ENCODE results near the gene ACBD6.
A peak's percentile ranks its signal among the peaks of the same experiment; 100 is the strongest.

The ACBD6 gene

DNA sequence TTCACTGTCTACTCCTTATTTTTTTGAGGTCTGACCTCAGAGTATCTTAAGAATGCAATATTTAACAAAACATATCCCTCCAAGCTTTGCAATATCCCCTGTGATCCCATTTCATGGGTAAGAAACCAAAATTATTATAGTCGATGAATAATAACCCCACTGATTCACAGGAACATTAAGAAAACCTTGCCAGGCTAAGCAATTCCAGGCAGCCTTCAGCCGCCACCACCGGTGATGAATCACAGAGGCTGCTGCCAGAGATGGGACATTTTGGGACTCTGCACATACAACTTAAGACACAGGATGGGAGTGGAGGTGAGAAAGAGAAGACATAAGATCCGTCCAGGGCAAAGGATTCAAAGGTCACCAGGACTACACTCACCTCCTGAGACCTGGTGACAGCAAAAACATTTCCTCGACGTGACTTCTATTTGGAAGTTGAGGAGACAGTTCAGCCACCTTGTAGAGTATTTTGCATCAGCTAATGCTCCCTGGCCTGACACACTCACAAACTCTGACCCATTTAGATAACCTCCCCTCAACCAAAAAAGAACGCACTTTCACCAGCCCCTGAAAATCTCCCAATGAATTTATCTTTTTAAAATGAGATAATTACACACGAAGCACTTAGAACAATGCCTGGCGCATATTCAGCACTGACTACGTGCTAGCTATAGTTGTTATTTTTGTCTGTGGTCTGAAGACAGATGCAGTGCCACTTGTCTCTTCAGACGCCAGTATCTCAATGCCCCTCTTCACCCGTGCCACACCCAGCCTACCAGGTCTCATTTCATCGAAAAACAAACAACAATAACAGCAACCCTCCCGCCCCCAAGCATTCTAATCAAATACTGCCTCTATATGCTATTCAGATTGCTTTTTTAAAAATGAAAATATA, 38.6 kb upstream of the ACBD6 start:
- Histone ChIP-seq H3K27me3 (replicated peaks; ENCODE audit: control insufficient read depth, insufficient read depth, low read length, poor library complexity, severe bottlenecking) (no peaks in the 10 kb centered on the region), H3K9me3 (ENCODE audit: control insufficient read depth, low read length) (no peaks in the 10 kb centered on the region), H3K36me3 (ENCODE audit: control insufficient read depth, insufficient read depth, low read length) (no peaks in the 10 kb centered on the region), H3K4me3 (ENCODE audit: insufficient read depth, low read depth, low read length, poor library complexity, severe bottlenecking) (no peak overlapping the region), H3K4me1 (ENCODE audit: control insufficient read depth, insufficient read depth, low read length, poor library complexity, severe bottlenecking) (no peaks in the 10 kb centered on the region), H3K27ac (ENCODE audit: insufficient read depth, low read length, poor library complexity, severe bottlenecking) (no peak overlapping the region)
- no peak for DNase-seq

DNA sequence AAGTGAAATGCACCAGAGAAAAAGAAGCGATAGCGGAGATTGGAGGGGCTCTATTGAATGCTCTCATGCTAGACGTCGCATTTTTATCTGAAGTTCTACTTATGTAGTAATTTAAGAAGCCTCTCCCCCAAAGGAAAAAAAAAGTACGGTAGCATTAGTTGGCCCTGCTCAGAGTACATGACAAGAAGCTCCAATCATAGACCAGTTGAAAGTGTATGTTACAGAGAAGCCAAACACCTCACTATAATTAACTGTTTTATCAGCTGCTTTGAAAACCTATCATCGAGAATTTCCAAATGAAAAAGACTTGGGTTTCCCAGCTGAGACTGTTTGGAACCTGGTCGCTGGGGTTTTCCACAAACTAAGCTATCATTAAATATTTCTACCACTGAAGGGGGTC, 36.8 kb upstream of the ACBD6 start:
- Histone ChIP-seq H3K9me3 (ENCODE audit: control insufficient read depth, low read length) (no peaks in the 10 kb centered on the region), H3K27ac (ENCODE audit: insufficient read depth, low read length, poor library complexity, severe bottlenecking) (no peak overlapping the region), H3K27me3 (replicated peaks; ENCODE audit: control insufficient read depth, insufficient read depth, low read length, poor library complexity, severe bottlenecking) (no peaks in the 10 kb centered on the region), H3K36me3 (ENCODE audit: control insufficient read depth, insufficient read depth, low read length) (no peaks in the 10 kb centered on the region), H3K4me3 (ENCODE audit: insufficient read depth, low read depth, low read length, poor library complexity, severe bottlenecking) (no peak overlapping the region), H3K4me1 (ENCODE audit: control insufficient read depth, insufficient read depth, low read length, poor library complexity, severe bottlenecking) (no peaks in the 10 kb centered on the region)
- DNase-seq = no peak

DNA sequence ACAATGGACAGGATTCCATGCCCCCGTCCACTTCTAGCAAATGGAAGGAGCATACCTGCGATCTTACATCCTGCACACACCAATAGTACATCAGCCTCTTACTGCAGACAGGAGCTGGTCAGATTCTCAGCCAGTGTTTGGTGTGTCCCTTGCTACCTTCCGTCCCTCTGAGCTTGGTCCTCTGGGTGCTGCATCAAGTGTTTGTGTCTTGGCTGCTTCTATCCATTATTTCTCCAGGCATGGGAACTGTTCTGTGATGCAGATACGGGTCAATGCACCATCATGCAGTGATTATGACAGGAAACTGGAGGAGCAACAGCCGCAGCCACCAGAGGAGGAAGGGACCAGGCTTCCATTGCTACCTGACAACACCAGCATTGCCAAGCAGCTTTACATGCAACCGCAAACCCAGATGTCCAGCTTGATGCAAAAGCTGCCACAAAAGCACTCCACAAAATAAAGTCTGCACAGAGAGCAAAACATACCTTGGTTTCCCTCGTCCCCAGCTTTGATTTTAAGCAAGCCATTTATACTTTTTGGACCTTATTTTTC, 34.5 kb upstream of the ACBD6 start:
- no peaks in the 10 kb centered on the region for H3K9me3 ChIP-seq (ENCODE audit: control insufficient read depth, low read length)
- H3K27ac ChIP-seq (ENCODE audit: insufficient read depth, low read length, poor library complexity, severe bottlenecking) = no peak overlapping the region
- H3K4me1 ChIP-seq (ENCODE audit: control insufficient read depth, insufficient read depth, low read length, poor library complexity, severe bottlenecking) = no peaks in the 10 kb centered on the region
- no peak overlapping the region for H3K4me3 ChIP-seq (ENCODE audit: insufficient read depth, low read depth, low read length, poor library complexity, severe bottlenecking)
- no peaks in the 10 kb centered on the region for H3K27me3 ChIP-seq (replicated peaks; ENCODE audit: control insufficient read depth, insufficient read depth, low read length, poor library complexity, severe bottlenecking)
- DNase-seq = no peak
- no peaks in the 10 kb centered on the region for H3K36me3 ChIP-seq (ENCODE audit: control insufficient read depth, insufficient read depth, low read length)

DNA sequence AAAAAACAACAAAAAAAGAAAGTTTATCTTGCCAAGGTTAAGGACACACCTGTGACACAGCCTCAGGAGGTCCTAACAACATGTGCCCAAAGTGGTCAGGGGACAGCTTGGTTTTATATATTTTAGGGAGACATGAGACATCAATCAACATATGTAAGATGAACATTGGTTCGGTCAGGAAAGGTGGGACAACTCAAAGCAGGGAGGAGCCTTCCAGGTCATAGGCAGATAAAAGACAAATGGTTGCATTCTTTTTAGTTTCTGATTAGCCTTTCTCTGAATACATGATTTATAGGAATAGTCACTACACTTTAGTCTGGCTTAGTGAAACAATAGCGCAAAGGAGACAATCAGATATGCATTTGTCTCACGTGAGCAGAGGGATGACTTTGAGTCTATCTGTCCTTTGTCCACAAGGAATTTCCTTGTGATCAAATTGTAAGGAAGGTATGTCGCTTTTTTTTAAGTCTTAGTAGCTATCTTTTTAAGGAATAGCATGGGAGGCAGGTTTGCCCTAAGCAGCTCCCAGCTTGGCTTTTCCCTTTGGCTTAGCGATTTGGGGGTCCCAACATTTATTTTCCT, 33.1 kb upstream of the ACBD6 start:
- no peaks in the 10 kb centered on the region for H3K36me3 ChIP-seq (ENCODE audit: control insufficient read depth, insufficient read depth, low read length)
- no peaks in the 10 kb centered on the region for H3K4me1 ChIP-seq (ENCODE audit: control insufficient read depth, insufficient read depth, low read length, poor library complexity, severe bottlenecking)
- DNase-seq = no peak
- H3K4me3 ChIP-seq (ENCODE audit: insufficient read depth, low read depth, low read length, poor library complexity, severe bottlenecking) = no peak overlapping the region
- H3K9me3 ChIP-seq (ENCODE audit: control insufficient read depth, low read length) = no peaks in the 10 kb centered on the region
- H3K27me3 ChIP-seq (replicated peaks; ENCODE audit: control insufficient read depth, insufficient read depth, low read length, poor library complexity, severe bottlenecking) = no peaks in the 10 kb centered on the region
- no peak overlapping the region for H3K27ac ChIP-seq (ENCODE audit: insufficient read depth, low read length, poor library complexity, severe bottlenecking)

DNA sequence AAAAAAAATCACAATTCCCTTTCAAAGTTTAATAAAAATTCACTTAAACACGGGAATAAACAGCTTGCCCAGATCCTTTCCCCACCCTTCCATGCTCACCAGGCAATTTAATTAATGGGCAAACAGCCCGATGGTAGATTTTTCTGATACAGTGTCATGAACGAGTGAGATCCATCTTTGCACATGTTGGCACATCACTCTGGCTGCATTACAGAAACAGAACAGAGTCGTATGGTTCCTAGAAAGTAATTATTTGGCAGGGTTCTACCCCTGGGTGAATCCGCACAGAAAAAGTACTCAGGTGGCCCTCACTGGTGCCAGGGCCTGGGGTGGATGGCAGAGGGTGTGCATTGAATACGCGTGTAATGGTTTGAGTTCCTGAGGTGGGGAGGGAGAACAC, 31.8 kb upstream of the ACBD6 start:
- no peaks in the 10 kb centered on the region for H3K27me3 ChIP-seq (replicated peaks; ENCODE audit: control insufficient read depth, insufficient read depth, low read length, poor library complexity, severe bottlenecking)
- no peak for DNase-seq
- no peak overlapping the region for H3K4me3 ChIP-seq (ENCODE audit: insufficient read depth, low read depth, low read length, poor library complexity, severe bottlenecking)
- H3K4me1 ChIP-seq (ENCODE audit: control insufficient read depth, insufficient read depth, low read length, poor library complexity, severe bottlenecking) = no peaks in the 10 kb centered on the region
- H3K36me3 ChIP-seq (ENCODE audit: control insufficient read depth, insufficient read depth, low read length) = no peaks in the 10 kb centered on the region
- H3K27ac ChIP-seq (ENCODE audit: insufficient read depth, low read length, poor library complexity, severe bottlenecking) = no peak overlapping the region
- H3K9me3 ChIP-seq (ENCODE audit: control insufficient read depth, low read length) = no peaks in the 10 kb centered on the region

DNA sequence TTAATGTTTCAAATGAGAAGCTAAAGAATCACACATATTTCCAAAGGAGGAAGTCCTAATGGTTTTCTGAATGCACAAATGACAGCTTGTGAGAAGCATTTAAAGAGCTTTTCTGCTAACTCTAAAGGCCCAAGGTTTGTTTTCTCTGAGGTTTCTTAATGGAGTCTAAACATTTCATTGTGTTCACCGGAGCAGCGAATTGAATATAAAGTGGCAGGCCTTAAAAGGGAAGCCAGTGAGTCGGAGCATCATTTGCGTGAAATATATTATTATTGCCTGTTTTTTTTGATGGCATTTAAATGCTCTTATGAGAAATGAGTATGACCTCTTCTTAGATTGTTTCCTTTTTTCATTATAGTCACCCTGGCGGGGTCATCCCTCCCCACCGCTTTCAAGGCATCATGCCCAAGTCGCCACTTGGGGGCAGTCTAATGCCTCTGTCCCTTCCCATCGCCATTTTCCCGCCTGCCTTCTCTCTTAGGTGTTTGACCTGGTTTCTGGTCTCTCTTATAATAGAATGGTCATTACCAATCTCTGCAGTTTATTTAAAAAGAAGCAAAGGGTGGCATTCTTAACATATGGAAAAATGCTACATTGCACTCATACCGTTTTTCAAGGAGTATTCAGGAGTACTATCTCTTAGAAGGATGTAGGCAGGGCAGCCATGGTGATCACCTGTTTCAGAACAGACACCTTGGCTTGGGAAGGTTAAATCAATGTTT, 31.1 kb upstream of the ACBD6 start:
- Histone ChIP-seq H3K27ac (ENCODE audit: insufficient read depth, low read length, poor library complexity, severe bottlenecking) (no peak overlapping the region), H3K9me3 (ENCODE audit: control insufficient read depth, low read length) (no peaks in the 10 kb centered on the region), H3K27me3 (replicated peaks; ENCODE audit: control insufficient read depth, insufficient read depth, low read length, poor library complexity, severe bottlenecking) (no peaks in the 10 kb centered on the region), H3K36me3 (ENCODE audit: control insufficient read depth, insufficient read depth, low read length) (no peaks in the 10 kb centered on the region), H3K4me3 (ENCODE audit: insufficient read depth, low read depth, low read length, poor library complexity, severe bottlenecking) (no peak overlapping the region), H3K4me1 (ENCODE audit: control insufficient read depth, insufficient read depth, low read length, poor library complexity, severe bottlenecking) (no peaks in the 10 kb centered on the region)
- DNase-seq = peak; percentile 5 to 28 (median 8)

DNA sequence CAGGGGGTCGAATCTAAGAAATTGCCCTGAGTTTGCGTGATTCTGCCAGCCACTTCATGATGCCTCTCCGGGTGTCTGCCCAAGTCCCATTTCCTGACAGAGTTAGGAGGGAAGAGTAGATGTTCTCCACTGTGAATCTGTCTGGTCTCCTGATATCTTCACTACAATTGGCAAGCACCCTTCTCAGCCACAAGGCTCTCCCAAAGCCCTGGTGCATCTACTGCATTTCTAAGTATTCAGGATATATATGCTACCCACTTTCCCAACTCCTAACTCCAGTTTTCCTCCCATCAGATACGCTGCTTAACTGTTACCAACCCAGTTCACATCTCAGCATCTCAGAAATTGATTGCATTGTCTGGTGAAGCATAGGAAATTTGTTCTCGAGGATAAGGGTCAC, 30.5 kb upstream of the ACBD6 start:
- no peak for DNase-seq
- Histone ChIP-seq H3K27me3 (replicated peaks; ENCODE audit: control insufficient read depth, insufficient read depth, low read length, poor library complexity, severe bottlenecking) (no peaks in the 10 kb centered on the region), H3K36me3 (ENCODE audit: control insufficient read depth, insufficient read depth, low read length) (no peaks in the 10 kb centered on the region), H3K9me3 (ENCODE audit: control insufficient read depth, low read length) (no peaks in the 10 kb centered on the region), H3K4me3 (ENCODE audit: insufficient read depth, low read depth, low read length, poor library complexity, severe bottlenecking) (no peak overlapping the region), H3K4me1 (ENCODE audit: control insufficient read depth, insufficient read depth, low read length, poor library complexity, severe bottlenecking) (no peaks in the 10 kb centered on the region), H3K27ac (ENCODE audit: insufficient read depth, low read length, poor library complexity, severe bottlenecking) (no peak overlapping the region)

DNA sequence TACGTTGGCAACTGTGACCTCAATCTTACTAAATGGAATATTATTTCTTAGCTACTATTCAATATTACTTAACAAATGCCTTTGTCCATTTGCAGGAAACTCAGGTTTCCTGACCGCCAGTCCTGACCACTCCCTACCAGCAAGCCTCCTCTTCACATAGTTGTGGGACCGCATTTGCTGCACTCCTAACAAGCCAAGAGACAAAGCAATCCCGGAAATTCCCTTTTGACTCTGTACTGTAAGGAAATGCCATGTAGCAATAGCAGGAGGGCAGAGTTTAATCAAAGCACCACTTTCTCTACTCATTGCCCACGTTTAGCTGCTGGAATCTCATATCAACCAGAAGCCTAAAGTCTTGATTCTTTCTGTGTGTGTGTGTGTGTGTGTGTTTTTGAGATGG, 28.1 kb upstream of the ACBD6 start:
- Histone ChIP-seq H3K27me3 (replicated peaks; ENCODE audit: control insufficient read depth, insufficient read depth, low read length, poor library complexity, severe bottlenecking) (no peaks in the 10 kb centered on the region), H3K27ac (ENCODE audit: insufficient read depth, low read length, poor library complexity, severe bottlenecking) (no peak overlapping the region), H3K9me3 (ENCODE audit: control insufficient read depth, low read length) (no peaks in the 10 kb centered on the region), H3K36me3 (ENCODE audit: control insufficient read depth, insufficient read depth, low read length) (no peaks in the 10 kb centered on the region), H3K4me1 (ENCODE audit: control insufficient read depth, insufficient read depth, low read length, poor library complexity, severe bottlenecking) (no peaks in the 10 kb centered on the region), H3K4me3 (ENCODE audit: insufficient read depth, low read depth, low read length, poor library complexity, severe bottlenecking) (no peak overlapping the region)
- DNase-seq = no peak

DNA sequence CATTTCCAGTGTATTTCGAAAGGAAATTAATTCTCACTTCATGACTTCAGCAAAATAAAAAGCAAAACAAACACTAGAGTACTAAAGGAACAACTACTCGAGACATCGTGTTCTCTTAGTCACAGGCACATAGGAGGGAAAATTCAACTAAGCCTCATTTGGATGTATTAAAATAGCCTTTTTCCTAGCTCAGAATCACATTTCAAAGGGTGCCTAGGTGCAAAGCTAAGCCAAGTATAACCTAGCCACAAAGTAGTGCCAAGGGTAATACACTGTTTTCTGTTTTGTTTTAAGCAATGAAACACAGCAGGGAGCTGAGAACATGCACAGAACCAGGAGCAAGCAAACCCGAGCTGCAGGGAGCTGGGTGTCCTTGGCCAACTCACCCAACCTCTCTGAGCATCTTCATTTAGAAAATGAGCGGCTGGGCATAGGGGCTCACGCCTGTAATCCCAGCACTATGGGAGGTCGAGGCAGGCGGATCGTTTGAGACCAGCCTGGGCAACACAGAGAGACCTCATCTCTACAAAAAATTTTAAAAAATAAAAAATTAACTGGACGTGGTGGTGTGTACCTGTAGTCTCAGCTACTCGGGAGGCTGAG, 26.6 kb upstream of the ACBD6 start:
- Histone ChIP-seq H3K27ac (ENCODE audit: insufficient read depth, low read length, poor library complexity, severe bottlenecking) (no peak overlapping the region), H3K9me3 (ENCODE audit: control insufficient read depth, low read length) (no peaks in the 10 kb centered on the region), H3K4me1 (ENCODE audit: control insufficient read depth, insufficient read depth, low read length, poor library complexity, severe bottlenecking) (no peaks in the 10 kb centered on the region), H3K4me3 (ENCODE audit: insufficient read depth, low read depth, low read length, poor library complexity, severe bottlenecking) (no peak overlapping the region), H3K36me3 (ENCODE audit: control insufficient read depth, insufficient read depth, low read length) (no peaks in the 10 kb centered on the region), H3K27me3 (replicated peaks; ENCODE audit: control insufficient read depth, insufficient read depth, low read length, poor library complexity, severe bottlenecking) (no peaks in the 10 kb centered on the region)
- no peak for DNase-seq
